Measurements from ENCODE around the gene XRCC3. TPM values are rescaled to one million over a fixed set of nuclear protein-coding genes. Genes with fewer than 3 reads are reported as not detected.

The XRCC3 gene
- total RNA-seq, 2 donors from 2014 or later = 39.2 to 42.6 TPM

- no peak overlapping the region for H3K9ac ChIP-seq (ENCODE audit: extremely low read depth, low read length, poor library complexity, severe bottlenecking)
- Mint-ChIP-seq H3K9me3 (no peaks in the 10 kb centered on the region), H3K27me3 (ENCODE audit: insufficient read depth) (no peaks in the 10 kb centered on the region), H3K4me1 (no peaks in the 10 kb centered on the region), H3K27ac (peak overlapping the region; percentile 52), H3K4me3 (no peak overlapping the region), H3K36me3 (ENCODE audit: low read depth) (peaks cover 5% of the 10 kb centered on the region)
- 77 to 90% methylated on average over 5 to 12 of the region's 13 CpGs for WGBS, 2 experiments (ENCODE audit: insufficient coverage in 1 of 2, insufficient read length in 1 of 2)
- H3K27me3 ChIP-seq (ENCODE audit: control insufficient read depth, insufficient read depth, low read length, poor library complexity, severe bottlenecking) = no peaks in the 10 kb centered on the region
- TF ChIP-seq CTCF (conservative IDR thresholded peaks at IDR 0.05) = no peak
- H3K36me3 ChIP-seq (ENCODE audit: control insufficient read depth, insufficient read depth, low read length) = peaks cover 10% of the 10 kb centered on the region
- no peak overlapping the region for H3K4me3 ChIP-seq (ENCODE audit: low read length)
- no peak overlapping the region for H3K27ac ChIP-seq (ENCODE audit: low read depth, low read length)
- peak; percentile 48 for DNase-seq
- H3K9me3 ChIP-seq (ENCODE audit: control insufficient read depth, low read length) = no peaks in the 10 kb centered on the region
- H3K4me1 ChIP-seq (ENCODE audit: control insufficient read depth, insufficient read depth, low read length) = no peaks in the 10 kb centered on the region
Measured at GRCh38 chr14:103762541-103762940, 47.3 kb upstream of the XRCC3 start.

GRCh38 chr14:103762036-103762435 lies 46.8 kb upstream of the XRCC3 start:
- H3K27me3 Mint-ChIP-seq (ENCODE audit: insufficient read depth) = no peaks in the 10 kb centered on the region
- H3K27ac Mint-ChIP-seq = no peak overlapping the region

GRCh38 chr14:103758059-103758776 lies 43.0 kb upstream of the XRCC3 start:
- no peak for DNase-seq
- WGBS, 2 experiments (ENCODE audit: insufficient coverage in 1 of 2, insufficient read length in 1 of 2) = 93 to 95% methylated on average over 5 to 8 of the region's 8 CpGs
- TF ChIP-seq CTCF (conservative IDR thresholded peaks at IDR 0.05) = no peak

More at GRCh38 chr14:103762036-103762435, 46.8 kb upstream of the XRCC3 start:
- no peak for DNase-seq
- no peak overlapping the region for H3K4me3 Mint-ChIP-seq
- no peaks in the 10 kb centered on the region for H3K4me1 Mint-ChIP-seq
- no peaks in the 10 kb centered on the region for H3K9me3 Mint-ChIP-seq
- H3K36me3 ChIP-seq (ENCODE audit: control insufficient read depth, insufficient read depth, low read length) = peaks cover 10% of the 10 kb centered on the region
- no peaks in the 10 kb centered on the region for H3K27me3 ChIP-seq (ENCODE audit: control insufficient read depth, insufficient read depth, low read length, poor library complexity, severe bottlenecking)
- H3K9ac ChIP-seq (ENCODE audit: extremely low read depth, low read length, poor library complexity, severe bottlenecking) = no peak overlapping the region
- H3K4me1 ChIP-seq (ENCODE audit: control insufficient read depth, insufficient read depth, low read length) = no peaks in the 10 kb centered on the region
- H3K9me3 ChIP-seq (ENCODE audit: control insufficient read depth, low read length) = no peaks in the 10 kb centered on the region
- peaks cover 5% of the 10 kb centered on the region for H3K36me3 Mint-ChIP-seq (ENCODE audit: low read depth)
- H3K4me3 ChIP-seq (ENCODE audit: low read length) = no peak overlapping the region
- no CpG with 5 or more reads among the region's 1 CpG for WGBS, 2 experiments (ENCODE audit: insufficient coverage in 1 of 2, insufficient read length in 1 of 2)
- no peak overlapping the region for H3K27ac ChIP-seq (ENCODE audit: low read depth, low read length)
- no peak for TF ChIP-seq CTCF (conservative IDR thresholded peaks at IDR 0.05)

More at GRCh38 chr14:103758059-103758776, 43.0 kb upstream of the XRCC3 start:
- Histone ChIP-seq H3K4me1 (ENCODE audit: control insufficient read depth, insufficient read depth, low read length) (no peaks in the 10 kb centered on the region), H3K4me3 (ENCODE audit: low read length) (no peak overlapping the region), H3K36me3 (ENCODE audit: control insufficient read depth, insufficient read depth, low read length) (no peaks in the 10 kb centered on the region), H3K9ac (ENCODE audit: extremely low read depth, low read length, poor library complexity, severe bottlenecking) (no peak overlapping the region), H3K27me3 (ENCODE audit: control insufficient read depth, insufficient read depth, low read length, poor library complexity, severe bottlenecking) (no peaks in the 10 kb centered on the region), H3K9me3 (ENCODE audit: control insufficient read depth, low read length) (no peaks in the 10 kb centered on the region), H3K27ac (ENCODE audit: low read depth, low read length) (no peak overlapping the region)
- Mint-ChIP-seq H3K9me3 (no peaks in the 10 kb centered on the region), H3K27me3 (ENCODE audit: insufficient read depth) (no peaks in the 10 kb centered on the region), H3K36me3 (ENCODE audit: low read depth) (no peaks in the 10 kb centered on the region), H3K27ac (no peak overlapping the region), H3K4me1 (no peaks in the 10 kb centered on the region), H3K4me3 (no peak overlapping the region)
